Endothelial cell (in vitro differentiated cells): ENCODE measurements around the gene NEO1. TPM values are rescaled to one million over a fixed set of nuclear protein-coding genes. Genes with fewer than 3 reads are reported as not detected.

Source experiments
- DNase-seq: peaks from one replicate; pipeline ENCODE4 v3.0.0; 2021; ENCODE audit warnings: low spot score
- H3K27ac Mint-ChIP-seq: one replicate; pipeline ENCODE4 v1.8.0; 2021; ENCODE audit warnings: mixed read lengths, inconsistent platforms; ENCODE audit not compliant: unreplicated experiment
- H3K27me3 Mint-ChIP-seq: one replicate; pipeline ENCODE4 v1.8.0; 2021; ENCODE audit warnings: mild to moderate bottlenecking, moderate library complexity, mixed read lengths, inconsistent platforms; ENCODE audit not compliant: unreplicated experiment
- H3K36me3 Mint-ChIP-seq: one replicate; pipeline ENCODE4 v1.8.0; 2021; ENCODE audit warnings: mild to moderate bottlenecking, low read depth, mixed read lengths, inconsistent platforms; ENCODE audit not compliant: unreplicated experiment
- H3K4me1 Mint-ChIP-seq: one replicate; pipeline ENCODE4 v1.8.0; 2021; ENCODE audit warnings: mild to moderate bottlenecking, mixed read lengths, inconsistent platforms; ENCODE audit not compliant: unreplicated experiment
- H3K4me3 Mint-ChIP-seq: one replicate; pipeline ENCODE4 v1.8.0; 2021; ENCODE audit warnings: mild to moderate bottlenecking, mixed read lengths, inconsistent platforms; ENCODE audit not compliant: unreplicated experiment
- H3K9me3 Mint-ChIP-seq: one replicate; pipeline ENCODE4 v1.8.0; 2021; ENCODE audit warnings: mixed read lengths, inconsistent platforms; ENCODE audit not compliant: unreplicated experiment
- total RNA-seq: library from RNA; stranded (reverse); fragmentation: NEBNext Ultra II Directional; extraction: Animal tissue kit (Norgen Biotek cat#: 25700); gene quantifications from one replicate; pipeline ENCODE4 v1.2.1, GENCODE V29; 2021; ENCODE audit not compliant: unreplicated experiment
- TF ChIP-seq, protein P1 (sequence below): fragments of 200-600 bp; sonication (generic); IDR thresholded peaks from one replicate; pipeline ENCODE4 v1.5.0; 2021; ENCODE audit warnings: antibody characterized with exemption; ENCODE audit not compliant: unreplicated experiment

Gene NEO1
- total RNA-seq, 1 donor from 2014 or later = 140 TPM

DNA sequence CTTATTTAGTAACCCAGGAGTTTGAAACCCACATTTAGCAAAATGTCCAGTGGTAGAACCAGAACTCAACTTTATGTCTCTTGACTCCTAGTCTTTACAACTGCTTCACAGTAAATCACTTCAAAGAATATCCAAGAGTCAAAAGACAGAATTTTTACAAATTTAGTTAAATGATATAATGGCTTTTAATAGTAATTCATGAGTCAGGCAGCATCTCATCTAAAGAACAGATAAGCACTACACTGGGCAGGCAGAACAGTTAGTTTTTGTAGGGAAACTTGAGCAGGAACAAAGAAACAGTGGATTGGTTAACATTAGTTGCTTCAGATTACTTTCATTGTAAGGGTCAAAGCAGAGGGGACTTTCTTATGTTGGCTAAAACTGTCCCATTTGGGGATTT is 120.2 kb downstream of the NEO1 start:
- no peaks in the 10 kb centered on the region for H3K27me3 Mint-ChIP-seq
- TF ChIP-seq, protein P1, sequence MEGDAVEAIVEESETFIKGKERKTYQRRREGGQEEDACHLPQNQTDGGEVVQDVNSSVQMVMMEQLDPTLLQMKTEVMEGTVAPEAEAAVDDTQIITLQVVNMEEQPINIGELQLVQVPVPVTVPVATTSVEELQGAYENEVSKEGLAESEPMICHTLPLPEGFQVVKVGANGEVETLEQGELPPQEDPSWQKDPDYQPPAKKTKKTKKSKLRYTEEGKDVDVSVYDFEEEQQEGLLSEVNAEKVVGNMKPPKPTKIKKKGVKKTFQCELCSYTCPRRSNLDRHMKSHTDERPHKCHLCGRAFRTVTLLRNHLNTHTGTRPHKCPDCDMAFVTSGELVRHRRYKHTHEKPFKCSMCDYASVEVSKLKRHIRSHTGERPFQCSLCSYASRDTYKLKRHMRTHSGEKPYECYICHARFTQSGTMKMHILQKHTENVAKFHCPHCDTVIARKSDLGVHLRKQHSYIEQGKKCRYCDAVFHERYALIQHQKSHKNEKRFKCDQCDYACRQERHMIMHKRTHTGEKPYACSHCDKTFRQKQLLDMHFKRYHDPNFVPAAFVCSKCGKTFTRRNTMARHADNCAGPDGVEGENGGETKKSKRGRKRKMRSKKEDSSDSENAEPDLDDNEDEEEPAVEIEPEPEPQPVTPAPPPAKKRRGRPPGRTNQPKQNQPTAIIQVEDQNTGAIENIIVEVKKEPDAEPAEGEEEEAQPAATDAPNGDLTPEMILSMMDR = no peak
- peaks cover 16% of the 10 kb centered on the region for H3K4me1 Mint-ChIP-seq
- DNase-seq = no peak
- no peaks in the 10 kb centered on the region for H3K36me3 Mint-ChIP-seq
- no peaks in the 10 kb centered on the region for H3K9me3 Mint-ChIP-seq
- H3K4me3 Mint-ChIP-seq = no peak overlapping the region
- no peak overlapping the region for H3K27ac Mint-ChIP-seq

DNA sequence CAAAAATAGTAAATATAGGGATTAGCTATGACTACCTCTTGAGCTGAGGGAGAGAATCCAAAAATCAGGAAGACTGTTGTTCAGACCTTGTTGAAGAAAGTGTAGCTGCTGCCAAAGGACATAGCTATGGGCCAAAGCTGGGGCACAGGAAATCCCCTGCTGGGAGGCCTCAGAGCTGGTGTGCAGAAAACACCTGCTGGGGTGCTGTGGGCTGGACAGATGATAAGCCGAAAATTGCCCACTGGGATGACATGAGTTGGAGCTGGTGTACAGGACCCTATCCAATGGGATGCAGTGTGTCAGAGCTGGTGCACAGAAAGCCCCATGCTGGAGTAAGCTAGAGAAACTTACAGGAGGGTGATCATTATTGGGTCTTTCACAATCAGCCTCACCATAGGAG is 121.9 kb downstream of the NEO1 start:
- peaks cover 16% of the 10 kb centered on the region for H3K4me1 Mint-ChIP-seq
- no peaks in the 10 kb centered on the region for H3K27me3 Mint-ChIP-seq
- no peak overlapping the region for H3K27ac Mint-ChIP-seq
- TF ChIP-seq, protein P1 = no peak
- H3K36me3 Mint-ChIP-seq = no peaks in the 10 kb centered on the region
- H3K9me3 Mint-ChIP-seq = no peaks in the 10 kb centered on the region
- no peak overlapping the region for H3K4me3 Mint-ChIP-seq
- DNase-seq = no peak

DNA sequence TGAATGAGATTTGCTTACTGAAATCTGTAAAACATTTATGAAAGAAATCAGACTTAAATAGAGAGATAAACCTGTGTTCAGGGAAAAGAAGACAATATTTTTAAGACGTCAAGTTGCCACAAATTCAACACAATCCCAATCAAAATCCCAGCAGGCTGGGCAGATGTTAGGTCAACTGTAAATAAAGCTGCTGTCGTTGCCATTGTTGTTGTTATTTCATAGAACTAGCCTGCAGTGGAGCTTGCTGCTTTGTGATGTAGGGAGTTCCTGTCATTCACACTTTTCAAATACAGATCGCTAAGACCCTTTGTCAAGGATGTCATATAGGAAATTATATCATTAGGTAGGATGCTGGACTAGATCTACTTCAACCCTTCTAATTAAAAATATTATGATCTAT is 123.1 kb downstream of the NEO1 start:
- Mint-ChIP-seq H3K27me3 (no peaks in the 10 kb centered on the region), H3K4me1 (peaks cover 16% of the 10 kb centered on the region), H3K4me3 (no peak overlapping the region), H3K36me3 (peaks cover 3% of the 10 kb centered on the region), H3K9me3 (no peaks in the 10 kb centered on the region), H3K27ac (peak overlapping the region; percentile 17)
- no peak for DNase-seq
- TF ChIP-seq, protein P1 = no peak

DNA sequence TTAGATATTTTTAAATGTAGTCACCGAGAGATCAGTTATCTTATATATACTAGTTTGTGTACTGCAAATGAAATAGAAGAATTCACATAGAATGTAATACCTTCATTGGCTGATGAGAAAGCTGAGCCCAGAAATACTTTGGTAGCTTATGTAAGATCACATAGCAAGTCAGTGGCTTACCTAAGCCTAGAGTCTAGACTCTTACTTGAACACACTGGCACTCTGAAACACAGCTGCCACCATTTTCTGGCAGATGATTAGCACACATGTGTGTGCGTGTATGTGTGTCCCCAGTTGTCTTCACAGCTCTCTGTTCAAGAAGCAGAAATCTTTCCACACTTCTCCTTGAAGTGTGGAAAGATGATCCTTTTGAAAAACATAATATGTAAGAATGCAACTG is 124.3 kb downstream of the NEO1 start:
- Mint-ChIP-seq H3K27ac (no peak overlapping the region), H3K27me3 (no peaks in the 10 kb centered on the region), H3K4me3 (no peak overlapping the region), H3K36me3 (peaks cover 15% of the 10 kb centered on the region), H3K4me1 (peaks cover 16% of the 10 kb centered on the region), H3K9me3 (no peaks in the 10 kb centered on the region)
- TF ChIP-seq, protein P1 = no peak
- DNase-seq = no peak

DNA sequence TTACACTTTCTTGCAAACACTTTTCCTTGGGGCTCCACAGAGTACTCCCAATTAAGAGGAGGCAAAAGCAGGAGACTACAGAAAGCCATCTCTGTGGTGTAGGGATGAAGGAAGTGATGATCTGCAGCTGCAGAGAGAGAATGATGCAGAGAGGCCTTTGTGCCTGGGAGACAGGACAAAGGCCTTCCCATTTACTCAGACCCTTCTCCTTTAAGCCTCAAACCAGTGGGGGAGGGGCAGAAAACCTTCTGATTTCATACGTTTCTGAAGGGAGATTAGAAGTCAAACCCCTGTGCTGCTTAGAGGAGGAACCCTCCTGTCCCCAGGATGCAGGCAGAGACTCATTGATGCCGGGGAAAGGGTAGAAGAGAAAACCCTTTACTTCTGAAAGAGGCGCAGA is 130.8 kb downstream of the NEO1 start:
- Mint-ChIP-seq H3K4me3 (no peak overlapping the region), H3K4me1 (peaks cover 29% of the 10 kb centered on the region), H3K27me3 (no peaks in the 10 kb centered on the region), H3K9me3 (no peaks in the 10 kb centered on the region), H3K27ac (no peak overlapping the region), H3K36me3 (peaks cover 39% of the 10 kb centered on the region)
- TF ChIP-seq, protein P1 = no peak
- no peak for DNase-seq
